Measurements from ENCODE around the gene GMFB. TPM values are rescaled to one million over a fixed set of nuclear protein-coding genes. Genes with fewer than 3 reads are reported as not detected.
A peak's percentile ranks its signal among the peaks of the same experiment; 100 is the strongest.

The GMFB gene
- total RNA-seq, result 10 to 100 TPM; 60.0 to 60.8 TPM
- long read RNA-seq, donor 1, full-length matches to known transcripts, result 2 of 5 reads
- long read RNA-seq, donor 1, partial matches to known transcripts, result 0 of 5 reads
- long read RNA-seq, donor 1, other reads (novel, unspliced or antisense), result 3 of 5 reads
- long read RNA-seq, donor 2, full-length matches to known transcripts, result 3 of 5 reads
- long read RNA-seq, donor 2, partial matches to known transcripts, result 0 of 5 reads
- long read RNA-seq, donor 2, other reads (novel, unspliced or antisense), result 2 of 5 reads

DNA sequence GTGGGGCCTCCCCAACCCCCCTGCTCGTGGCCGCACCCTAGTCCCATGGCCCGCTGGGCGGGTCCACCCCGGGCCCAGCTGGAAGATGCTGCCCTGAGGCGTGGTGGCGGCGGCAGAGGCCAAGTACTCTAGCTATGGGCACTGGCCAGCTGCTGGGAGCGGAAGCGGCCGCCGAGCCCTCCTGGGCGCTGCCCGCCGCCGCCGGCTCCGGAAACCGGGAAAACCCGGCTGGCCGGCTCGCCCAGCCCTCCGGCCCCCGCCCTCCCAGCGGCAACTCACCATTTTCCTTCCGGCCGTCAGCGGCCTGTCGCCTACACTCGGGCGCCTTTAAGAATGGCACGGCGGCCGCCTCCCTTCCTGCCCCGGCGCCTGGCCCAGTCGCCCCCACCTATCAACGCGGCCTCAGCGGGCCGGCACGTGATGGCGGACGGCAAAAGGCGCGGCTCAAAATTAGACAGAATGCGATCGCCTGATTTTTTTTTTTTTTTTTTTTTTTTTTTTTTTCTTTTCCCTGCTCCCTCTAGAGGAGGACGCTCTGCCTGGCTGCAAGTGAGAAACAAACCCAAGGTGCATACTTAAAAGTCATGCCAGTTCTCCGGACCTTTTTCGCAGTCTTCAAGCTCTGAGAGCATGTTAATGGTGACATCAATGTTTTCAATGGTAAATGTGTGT, at the start of gene GMFB:
Gene GMFB, minus strand, starts transcription at position 335 of the 672 bp plus-strand sequence. Its CDS starts 53 bp downstream, at position 282.
- peak; percentile 98 for DNase-seq (ENCODE audit: low spot score)
- intact Hi-C loops (cut with DNase I), result no loop called here

DNA sequence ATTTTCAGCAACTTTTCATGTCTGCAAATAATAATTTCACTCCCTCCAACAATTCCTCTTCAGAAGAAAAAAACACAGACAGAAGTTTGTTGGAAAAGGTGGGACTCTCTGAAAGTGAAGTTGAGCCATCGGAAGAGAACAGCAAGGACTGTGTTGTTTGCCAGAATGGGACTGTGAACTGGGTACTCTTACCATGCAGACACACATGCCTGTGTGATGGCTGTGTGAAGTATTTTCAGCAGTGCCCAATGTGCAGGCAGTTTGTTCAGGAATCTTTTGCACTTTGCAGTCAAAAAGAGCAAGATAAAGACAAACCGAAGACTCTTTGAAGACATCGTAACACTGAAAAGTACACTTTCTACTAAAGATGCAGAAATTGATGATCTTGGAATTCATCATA, 49.3 kb upstream of the GMFB start:
- intact Hi-C loops (cut with DNase I), result no loop called here
- DNase-seq (ENCODE audit: low spot score), result no peak

- DNase-seq (ENCODE audit: low spot score), result no peak
- intact Hi-C loops (cut with DNase I), result no loop called here
Measured at GRCh38 chr14:54537651-54538050, 48.9 kb upstream of the GMFB start.

DNA sequence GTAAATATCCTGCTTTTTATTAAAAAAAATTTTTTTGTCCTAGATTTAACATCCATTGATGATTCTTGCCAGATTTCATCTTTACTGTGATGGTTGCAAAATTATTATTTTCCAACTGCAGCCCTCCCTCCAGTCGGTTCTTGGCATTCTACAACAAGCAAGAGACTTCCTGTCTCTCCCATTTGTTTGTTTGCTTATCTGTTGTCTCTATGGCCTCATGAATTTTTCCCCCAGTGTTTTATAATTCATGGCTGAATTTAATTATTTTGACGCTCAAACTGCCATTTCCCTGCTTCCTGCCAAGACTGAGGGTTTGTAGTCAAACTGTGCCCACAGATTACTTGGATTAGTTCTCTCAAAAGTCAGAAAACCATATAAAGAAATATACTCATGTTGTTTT, 46.9 kb upstream of the GMFB start:
- no peak for DNase-seq (ENCODE audit: low spot score)
- intact Hi-C loops (cut with DNase I), result no loop called here

DNA sequence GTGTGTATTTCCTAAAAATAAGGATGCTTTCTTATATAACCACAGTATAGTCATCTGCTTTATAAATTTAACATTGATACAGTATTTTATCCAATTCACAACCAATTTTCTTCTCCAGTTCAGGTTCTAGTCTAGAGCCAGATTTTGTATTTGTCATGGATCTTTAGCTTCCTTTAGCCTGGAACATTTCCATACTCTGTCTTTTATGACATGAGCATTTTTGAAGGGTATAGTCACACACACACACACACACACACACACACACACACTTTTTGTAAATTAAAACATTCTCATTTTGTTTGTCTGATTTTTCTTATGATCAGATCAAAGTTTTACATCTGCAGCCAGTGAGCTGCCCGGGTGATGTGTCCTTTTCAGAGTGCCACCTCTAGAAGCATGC, 46.3 kb upstream of the GMFB start:
- DNase-seq (ENCODE audit: low spot score), result no peak
- intact Hi-C loops (cut with DNase I), result no loop called here

DNA sequence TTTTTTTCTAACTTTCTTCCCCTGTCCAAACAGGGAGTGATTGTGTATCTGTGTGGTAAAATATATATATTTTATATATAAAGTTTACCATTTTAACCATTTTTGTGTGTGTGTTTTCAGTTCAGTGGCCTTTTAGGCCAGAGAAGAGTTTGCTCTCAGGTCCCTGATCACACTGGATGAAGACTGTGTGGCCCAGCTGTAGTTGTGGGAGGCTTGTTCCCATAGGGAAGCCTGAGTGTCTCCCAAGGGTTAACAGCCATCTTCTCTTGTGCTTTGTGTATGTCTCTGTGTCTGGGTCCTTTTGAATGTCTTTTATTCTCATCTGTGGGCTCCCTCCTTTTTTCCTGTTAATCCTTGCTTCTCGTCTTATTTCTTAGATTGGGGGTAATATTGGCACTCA, 44.3 kb upstream of the GMFB start:
- no peak for DNase-seq (ENCODE audit: low spot score)
- intact Hi-C loops (cut with DNase I), result no loop called here

- no peak for DNase-seq (ENCODE audit: low spot score)
Measured at GRCh38 chr14:54532111-54533012, 43.6 kb upstream of the GMFB start.

GRCh38 chr14:54529811-54530210, 41.0 kb upstream of the GMFB start:
- no peak for DNase-seq (ENCODE audit: low spot score)
- intact Hi-C loops (cut with DNase I), result no loop called here

More at GRCh38 chr14:54532111-54533012, 43.6 kb upstream of the GMFB start:
- intact Hi-C loops (cut with DNase I), result no loop called here

GRCh38 chr14:54528973-54529372, 40.2 kb upstream of the GMFB start:
- intact Hi-C loops (cut with DNase I), result no loop called here
- no peak for DNase-seq (ENCODE audit: low spot score)

- intact Hi-C loops (cut with DNase I), result no loop called here
- DNase-seq (ENCODE audit: low spot score), result no peak
Measured at GRCh38 chr14:54524410-54524809, 35.6 kb upstream of the GMFB start.

- intact Hi-C loops (cut with DNase I), result no loop called here
- no peak for DNase-seq (ENCODE audit: low spot score)
Measured at GRCh38 chr14:54516709-54517108, 27.9 kb upstream of the GMFB start.

DNA sequence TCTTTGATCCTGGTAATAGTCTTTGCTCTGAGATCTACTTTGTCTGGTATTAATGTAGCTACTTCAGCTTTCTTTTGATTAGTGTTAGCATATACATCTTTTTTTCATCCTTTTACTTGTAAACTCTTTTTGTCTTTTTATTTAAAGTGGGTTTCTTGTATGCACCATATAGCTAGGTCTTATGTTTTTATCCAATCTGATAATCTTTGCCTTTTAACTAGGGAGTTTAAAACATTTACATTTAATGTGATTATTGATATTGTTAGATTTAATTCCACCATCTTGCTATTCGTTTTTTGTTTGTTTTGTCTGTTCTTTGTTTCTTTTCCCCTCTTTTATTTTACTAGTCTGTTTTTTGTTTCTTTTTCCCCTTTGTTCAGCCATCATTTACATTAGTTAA, 26.9 kb upstream of the GMFB start:
- intact Hi-C loops (cut with DNase I), result no loop called here
- no peak for DNase-seq (ENCODE audit: low spot score)

DNA sequence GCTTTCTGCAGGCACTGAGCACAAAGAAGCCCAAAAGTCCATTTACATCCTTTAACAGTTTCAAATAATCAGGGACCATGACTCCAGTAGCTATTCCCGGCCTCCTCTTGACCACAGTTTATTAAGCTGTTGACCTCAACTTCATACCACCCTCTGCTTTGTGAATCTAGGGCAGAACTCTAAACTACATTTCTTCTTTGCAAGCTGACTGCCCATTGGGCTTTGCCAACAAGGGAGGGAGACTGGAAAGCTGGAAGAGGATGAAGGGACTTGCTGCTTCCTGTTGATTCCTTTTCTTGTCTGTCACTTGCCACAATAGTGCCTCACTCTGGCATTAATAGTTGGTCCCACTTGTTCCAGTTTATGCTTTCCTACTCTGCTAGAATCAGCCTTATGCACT, 23.6 kb upstream of the GMFB start:
- intact Hi-C loops (cut with DNase I), result loop anchor here in 1 of 2 donors (5.0 kb wide), 1 partner anchor 1085 kb away; no protein-coding TSS in a partner anchor
- DNase-seq (ENCODE audit: low spot score), result no peak

GRCh38 chr14:54509546-54510501, 21.0 kb upstream of the GMFB start, which contains the start of gene CGRRF1:
Gene CGRRF1, plus strand, starts transcription at chr14:54509906. Its CDS starts 54 bp downstream, at chr14:54509960.
- intact Hi-C loops (cut with DNase I), result loop anchor here in 1 of 2 donors (5.0 kb wide), 1 partner anchor 1087 kb away; no protein-coding TSS in a partner anchor
- peak; percentile 99 for DNase-seq (ENCODE audit: low spot score)

- intact Hi-C loops (cut with DNase I), result no loop called here
- no peak for DNase-seq (ENCODE audit: low spot score)
Measured at GRCh38 chr14:54503486-54503885, 14.7 kb upstream of the GMFB start.

- DNase-seq (ENCODE audit: low spot score), result no peak
- intact Hi-C loops (cut with DNase I), result no loop called here
Measured at GRCh38 chr14:54502602-54503001, 13.8 kb upstream of the GMFB start.

DNA sequence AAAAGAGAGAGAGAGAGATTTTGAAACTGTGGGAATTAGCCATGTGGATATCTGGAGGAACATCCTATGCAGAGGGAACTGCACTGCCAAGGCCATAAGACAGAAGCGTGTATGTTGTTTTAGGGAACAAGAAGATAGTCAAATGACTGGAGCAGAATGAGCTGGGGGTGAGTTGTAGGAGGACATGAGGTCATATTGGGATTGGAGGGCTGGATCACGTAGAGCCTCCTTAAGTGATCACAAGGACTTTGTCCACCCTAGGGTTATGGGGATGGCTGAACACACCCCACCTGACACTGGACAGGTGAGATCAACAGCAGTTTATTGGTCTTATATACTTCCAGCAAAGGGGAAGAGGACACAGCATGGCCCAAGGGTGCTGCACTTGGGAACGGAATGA, 12.7 kb upstream of the GMFB start:
- no peak for DNase-seq (ENCODE audit: low spot score)
- intact Hi-C loops (cut with DNase I), result no loop called here

GRCh38 chr14:54500744-54501143, 12.0 kb upstream of the GMFB start:
- intact Hi-C loops (cut with DNase I), result no loop called here

GRCh38 chr14:54498579-54498978, 9.8 kb upstream of the GMFB start:
- no peak for DNase-seq (ENCODE audit: low spot score)

More at GRCh38 chr14:54500744-54501143, 12.0 kb upstream of the GMFB start:
- DNase-seq (ENCODE audit: low spot score), result no peak

More at GRCh38 chr14:54498579-54498978, 9.8 kb upstream of the GMFB start:
- intact Hi-C loops (cut with DNase I), result no loop called here

All from posterior vena cava (tissue), 2 donors.